Measurements from ENCODE around the gene VGLL1. TPM values are rescaled to one million over a fixed set of nuclear protein-coding genes. Genes with fewer than 3 reads are reported as not detected.

The VGLL1 gene
- total RNA-seq, 1 donor from 2014 or later, result 0.24 TPM

DNA sequence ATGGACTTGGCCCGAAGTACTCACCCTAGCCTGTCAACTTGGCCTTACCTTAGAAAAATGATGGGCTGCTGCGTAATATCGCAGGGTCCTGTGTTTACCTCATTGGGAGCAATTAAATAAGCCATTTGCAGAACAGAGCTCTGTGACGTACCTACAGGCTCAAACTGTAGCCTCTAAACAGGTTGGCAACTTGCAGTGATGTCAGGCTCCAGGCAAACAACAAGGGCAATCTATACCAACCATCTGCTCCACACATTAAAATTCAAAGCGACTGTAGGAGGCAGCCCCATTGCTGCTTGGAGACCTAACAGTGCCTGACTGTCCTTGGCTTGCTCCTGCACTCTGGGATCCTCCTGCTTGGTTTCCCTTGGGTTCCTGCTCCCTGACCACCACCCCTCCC, 17.2 kb downstream of the VGLL1 start:
- Mint-ChIP-seq H3K4me1 (ENCODE audit: low read depth) (no peaks in the 10 kb centered on the region), H3K27me3 (no peaks in the 10 kb centered on the region), H3K9me3 (ENCODE audit: low read depth) (peaks cover 7% of the 10 kb centered on the region), H3K36me3 (ENCODE audit: insufficient read depth) (no peaks in the 10 kb centered on the region), H3K27ac (no peak overlapping the region), H3K4me3 (ENCODE audit: low read depth) (no peak overlapping the region)
- TF ChIP-seq, protein P1, sequence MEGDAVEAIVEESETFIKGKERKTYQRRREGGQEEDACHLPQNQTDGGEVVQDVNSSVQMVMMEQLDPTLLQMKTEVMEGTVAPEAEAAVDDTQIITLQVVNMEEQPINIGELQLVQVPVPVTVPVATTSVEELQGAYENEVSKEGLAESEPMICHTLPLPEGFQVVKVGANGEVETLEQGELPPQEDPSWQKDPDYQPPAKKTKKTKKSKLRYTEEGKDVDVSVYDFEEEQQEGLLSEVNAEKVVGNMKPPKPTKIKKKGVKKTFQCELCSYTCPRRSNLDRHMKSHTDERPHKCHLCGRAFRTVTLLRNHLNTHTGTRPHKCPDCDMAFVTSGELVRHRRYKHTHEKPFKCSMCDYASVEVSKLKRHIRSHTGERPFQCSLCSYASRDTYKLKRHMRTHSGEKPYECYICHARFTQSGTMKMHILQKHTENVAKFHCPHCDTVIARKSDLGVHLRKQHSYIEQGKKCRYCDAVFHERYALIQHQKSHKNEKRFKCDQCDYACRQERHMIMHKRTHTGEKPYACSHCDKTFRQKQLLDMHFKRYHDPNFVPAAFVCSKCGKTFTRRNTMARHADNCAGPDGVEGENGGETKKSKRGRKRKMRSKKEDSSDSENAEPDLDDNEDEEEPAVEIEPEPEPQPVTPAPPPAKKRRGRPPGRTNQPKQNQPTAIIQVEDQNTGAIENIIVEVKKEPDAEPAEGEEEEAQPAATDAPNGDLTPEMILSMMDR (IDR thresholded peaks at IDR 0.05; ENCODE audit: unreplicated experiment), result no peak
- no peak for DNase-seq (ENCODE audit: low spot score, unreplicated experiment)

GRCh38 chrX:136551410-136551809, 19.4 kb downstream of the VGLL1 start:
- H3K36me3 Mint-ChIP-seq (ENCODE audit: insufficient read depth), result no peaks in the 10 kb centered on the region
- H3K9me3 Mint-ChIP-seq (ENCODE audit: low read depth), result no peaks in the 10 kb centered on the region

DNA sequence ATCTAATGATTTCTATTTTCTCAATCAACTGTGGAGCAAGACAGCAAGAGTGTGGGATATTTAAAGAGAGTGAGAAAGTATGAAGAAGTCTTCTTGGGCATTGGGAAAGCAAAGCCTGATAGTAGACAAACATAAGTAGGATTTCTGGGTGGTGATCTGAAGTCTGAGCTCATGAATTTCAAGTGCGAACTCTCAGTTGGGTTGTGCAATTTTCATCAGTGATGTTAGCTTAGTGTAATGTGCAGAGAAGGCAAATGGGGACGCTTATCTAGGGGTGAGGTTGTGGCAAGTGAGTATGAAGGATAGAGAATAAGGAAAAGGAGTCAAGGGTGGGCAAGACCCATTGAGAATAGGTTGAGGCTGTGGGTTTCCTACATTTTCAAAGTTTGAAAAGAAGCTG, 23.7 kb downstream of the VGLL1 start:
- no peak for DNase-seq (ENCODE audit: low spot score, unreplicated experiment)
- no peaks in the 10 kb centered on the region for H3K9me3 Mint-ChIP-seq (ENCODE audit: low read depth)
- no peaks in the 10 kb centered on the region for H3K36me3 Mint-ChIP-seq (ENCODE audit: insufficient read depth)
- TF ChIP-seq, protein P1 (IDR thresholded peaks at IDR 0.05; ENCODE audit: unreplicated experiment), result no peak
- H3K27me3 Mint-ChIP-seq, result no peaks in the 10 kb centered on the region
- no peaks in the 10 kb centered on the region for H3K4me1 Mint-ChIP-seq (ENCODE audit: low read depth)
- H3K4me3 Mint-ChIP-seq (ENCODE audit: low read depth), result no peak overlapping the region
- no peak overlapping the region for H3K27ac Mint-ChIP-seq

More at GRCh38 chrX:136551410-136551809, 19.4 kb downstream of the VGLL1 start:
- Mint-ChIP-seq H3K4me3 (ENCODE audit: low read depth) (no peak overlapping the region), H3K27me3 (no peaks in the 10 kb centered on the region), H3K27ac (no peak overlapping the region), H3K4me1 (ENCODE audit: low read depth) (no peaks in the 10 kb centered on the region)
- DNase-seq (ENCODE audit: low spot score, unreplicated experiment), result no peak
- TF ChIP-seq, protein P1 (IDR thresholded peaks at IDR 0.05; ENCODE audit: unreplicated experiment), result no peak

GRCh38 chrX:136572030-136572429, 40.0 kb downstream of the VGLL1 start:
- H3K4me3 Mint-ChIP-seq (ENCODE audit: low read depth), result no peak overlapping the region
- H3K9me3 Mint-ChIP-seq (ENCODE audit: low read depth), result peaks cover 2% of the 10 kb centered on the region
- H3K27me3 Mint-ChIP-seq, result no peaks in the 10 kb centered on the region
- TF ChIP-seq, protein P1 (IDR thresholded peaks at IDR 0.05; ENCODE audit: unreplicated experiment), result no peak
- no peaks in the 10 kb centered on the region for H3K4me1 Mint-ChIP-seq (ENCODE audit: low read depth)
- no peak for DNase-seq (ENCODE audit: low spot score, unreplicated experiment)
- no peak overlapping the region for H3K27ac Mint-ChIP-seq
- no peaks in the 10 kb centered on the region for H3K36me3 Mint-ChIP-seq (ENCODE audit: insufficient read depth)

DNA sequence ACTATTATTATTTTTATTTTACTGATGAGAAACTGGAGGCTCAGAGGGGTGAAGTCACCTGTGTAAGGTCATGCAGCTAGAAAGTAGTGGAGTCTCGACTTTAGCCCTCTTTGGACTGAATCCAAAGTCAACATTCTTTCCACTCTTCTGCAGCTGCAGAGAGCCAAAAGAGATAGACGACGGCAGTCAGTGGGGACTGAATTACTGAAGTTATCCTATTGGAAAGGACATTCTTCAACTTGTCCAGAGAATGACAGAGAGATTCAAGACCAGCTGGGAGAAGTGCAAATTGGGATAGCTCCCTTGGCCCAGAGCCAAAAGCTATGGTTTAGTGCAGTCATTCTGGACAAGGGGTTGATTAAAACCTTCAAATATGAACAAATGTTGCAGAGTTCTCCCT, 42.5 kb downstream of the VGLL1 start:
- Mint-ChIP-seq H3K27ac (no peak overlapping the region), H3K4me1 (ENCODE audit: low read depth) (no peaks in the 10 kb centered on the region), H3K27me3 (peaks cover 3% of the 10 kb centered on the region), H3K4me3 (ENCODE audit: low read depth) (no peak overlapping the region), H3K36me3 (ENCODE audit: insufficient read depth) (no peaks in the 10 kb centered on the region), H3K9me3 (ENCODE audit: low read depth) (peaks cover 4% of the 10 kb centered on the region)
- TF ChIP-seq, protein P1 (IDR thresholded peaks at IDR 0.05; ENCODE audit: unreplicated experiment), result no peak
- DNase-seq (ENCODE audit: low spot score, unreplicated experiment), result no peak
